Measurements from ENCODE around the gene RFESD.
"Not testable (repeated sequence)": the region's sequence is repeated elsewhere in the genome, so short reads cannot be mapped to it uniquely, and the experiment has no call there.

Gene RFESD

DNA sequence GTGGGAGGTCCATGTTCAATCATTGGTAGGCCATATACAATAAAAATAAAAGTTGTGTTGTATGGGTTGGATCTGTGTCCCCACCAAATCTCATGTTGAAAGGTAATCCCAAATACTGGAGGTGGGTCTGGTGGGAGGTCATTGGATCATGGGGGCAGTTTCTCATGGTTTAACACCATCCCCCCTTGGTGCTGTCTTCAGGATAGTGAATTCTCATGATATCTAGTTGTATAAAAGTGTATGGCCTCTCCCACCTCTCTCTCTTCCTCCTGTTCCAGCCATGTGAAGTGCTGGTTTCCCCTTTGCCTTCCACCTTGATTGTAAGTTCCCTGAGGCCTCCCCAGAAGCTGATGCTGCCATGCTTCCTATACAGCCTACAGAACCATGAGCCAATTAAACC, 21.1 kb downstream of the RFESD start:
- DNase-seq = no peak

DNA sequence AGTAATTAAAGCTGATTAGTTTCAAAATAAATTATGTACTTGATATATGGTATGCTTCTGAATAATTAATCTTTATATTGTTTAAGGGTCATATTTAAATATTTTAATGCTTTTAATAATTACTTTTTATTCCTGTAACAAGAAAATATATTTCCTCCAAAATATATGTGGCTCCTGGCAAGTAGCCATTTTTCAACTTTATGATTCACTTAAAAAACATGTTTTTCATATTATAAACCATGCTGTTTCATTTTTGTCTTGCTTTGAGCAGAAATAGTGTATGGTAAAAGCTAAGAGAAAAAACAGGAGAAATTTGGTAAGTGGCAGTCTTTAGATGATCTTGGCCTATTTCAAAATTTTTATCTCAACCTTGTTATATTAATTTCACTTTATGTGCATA, 21.6 kb downstream of the RFESD start:
- DNase-seq = no peak

DNA sequence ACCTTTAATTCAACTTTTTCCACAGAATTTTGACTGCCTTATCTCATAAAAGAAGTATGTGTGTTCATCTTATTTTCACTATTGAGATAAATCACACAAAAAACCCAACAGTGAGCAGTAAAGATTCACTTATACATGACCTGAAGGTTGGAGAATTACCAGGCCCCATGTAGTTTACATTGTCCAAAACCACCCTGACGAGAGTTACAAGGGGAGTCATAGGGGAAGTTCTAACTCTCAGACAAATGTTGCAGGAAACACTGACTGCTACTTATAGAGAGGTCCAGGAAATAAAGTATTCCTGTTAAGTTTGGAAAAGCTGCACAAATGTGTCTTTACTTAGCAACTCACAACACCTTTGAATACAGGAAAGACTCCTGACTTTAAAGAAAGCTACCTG, 22.2 kb downstream of the RFESD start:
- no peak for DNase-seq

DNA sequence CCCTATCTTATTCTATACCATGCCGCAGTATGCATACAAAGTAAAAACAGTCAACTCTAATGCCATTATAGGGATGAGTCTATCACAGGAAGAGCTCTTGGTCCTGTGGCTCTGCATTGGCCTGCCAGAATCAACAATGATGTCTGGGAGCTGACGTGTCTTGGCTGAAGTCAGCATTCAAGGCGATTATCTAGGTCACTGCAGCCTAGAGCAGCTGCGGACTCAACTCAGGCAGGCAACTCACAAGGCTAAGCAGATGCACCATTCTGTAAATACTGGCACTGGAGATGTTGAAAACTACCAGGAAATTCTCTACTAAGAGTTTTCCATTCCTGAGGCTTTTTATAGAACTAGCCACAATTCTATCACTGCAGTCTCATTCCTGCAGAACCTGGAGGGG, 23.0 kb downstream of the RFESD start:
- DNase-seq = no peak

DNA sequence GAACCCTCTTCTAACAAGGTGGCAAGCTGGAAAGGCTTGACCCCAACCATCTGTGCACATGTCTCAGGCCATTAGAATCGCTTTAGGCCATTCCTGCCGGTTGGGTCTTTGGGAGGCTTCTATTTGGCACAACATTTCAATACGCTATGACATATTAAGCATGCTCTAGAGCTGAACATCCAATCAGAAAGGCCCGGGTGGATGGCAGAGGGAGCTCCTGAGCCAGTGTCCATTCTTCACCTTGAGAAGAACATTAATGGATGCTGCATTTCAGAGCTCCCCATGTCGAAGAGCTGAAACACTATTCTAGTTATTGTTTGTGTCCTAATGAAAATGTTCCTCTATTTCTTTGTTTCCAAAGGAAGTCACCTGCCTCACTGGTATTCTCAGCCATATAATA, 23.4 kb downstream of the RFESD start:
- DNase-seq = no peak

DNA sequence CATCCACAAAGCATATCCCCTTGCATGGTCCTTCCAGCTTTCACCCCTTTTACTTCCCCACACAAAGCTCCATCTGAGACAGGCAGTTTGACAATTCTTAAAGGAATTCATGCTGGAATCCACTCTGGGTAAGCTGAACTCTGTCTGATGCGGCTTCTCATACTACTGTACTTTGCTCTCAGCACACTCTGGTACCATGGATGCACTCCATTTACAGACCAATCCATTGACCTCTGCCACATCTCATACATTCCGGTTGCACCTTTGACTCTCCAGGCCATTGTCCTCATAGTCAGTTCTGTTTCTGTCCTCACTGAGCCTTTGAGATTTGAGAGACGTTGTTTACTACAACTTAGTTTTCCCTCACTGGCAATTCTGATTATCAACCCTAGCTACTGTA, 24.0 kb downstream of the RFESD start:
- no peak for DNase-seq

DNA sequence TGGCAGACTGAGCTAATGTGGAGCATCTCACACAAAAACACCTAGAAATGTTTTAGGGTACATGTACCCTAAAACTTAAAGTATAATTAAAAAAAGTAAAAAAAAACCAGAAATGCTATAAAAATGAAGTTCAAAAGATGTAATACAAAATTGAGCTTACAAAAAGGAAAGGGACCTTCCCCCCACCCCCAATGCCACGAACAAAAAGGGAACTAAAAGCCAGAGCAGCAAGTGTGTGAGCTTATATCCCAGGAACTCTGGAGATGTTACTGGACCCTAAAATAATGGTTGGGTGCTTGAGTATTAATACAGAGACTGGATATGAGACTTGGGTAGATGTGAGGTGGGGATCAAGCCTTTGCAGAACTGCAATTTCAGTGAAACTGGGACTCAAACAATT, 25.2 kb downstream of the RFESD start:
- DNase-seq = no peak

DNA sequence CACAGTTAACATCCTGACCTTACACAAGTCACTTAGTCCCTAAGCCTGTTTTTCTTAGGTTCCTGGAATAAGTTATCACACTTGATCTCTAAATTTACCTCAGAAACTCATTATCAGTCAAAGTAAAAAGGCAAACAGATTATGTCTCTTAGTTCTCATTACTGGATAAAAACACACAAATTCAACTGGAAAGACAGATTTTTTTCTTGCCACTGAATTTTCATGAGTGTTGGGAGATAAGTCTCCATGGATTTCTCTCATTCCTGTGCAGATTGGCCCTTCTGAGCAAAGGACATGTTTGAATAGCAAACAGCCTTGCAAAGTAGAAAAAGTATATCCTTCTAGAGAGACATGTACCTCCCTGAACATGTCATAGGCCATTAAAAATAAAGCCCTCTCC, 26.1 kb downstream of the RFESD start:
- no peak for DNase-seq

DNA sequence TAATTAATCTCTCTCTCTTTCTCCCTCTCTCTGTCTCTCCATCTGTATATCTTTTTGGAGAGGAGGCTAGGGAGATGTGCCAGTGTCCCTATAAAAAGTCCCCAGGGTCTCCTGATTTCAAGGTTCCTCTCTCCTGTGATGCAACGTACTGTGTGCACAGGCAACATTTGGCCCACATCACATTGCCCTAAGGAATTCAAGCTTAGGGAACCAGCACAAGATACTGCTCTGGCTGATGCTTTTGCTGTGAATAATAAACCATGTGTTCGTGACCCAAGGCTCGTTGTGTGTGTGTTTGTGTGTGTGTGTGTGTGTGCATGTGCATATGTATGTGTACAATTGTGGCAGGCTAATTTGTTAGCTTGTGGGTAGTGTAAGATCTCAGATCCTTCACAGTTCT, 26.5 kb downstream of the RFESD start:
- no peak for DNase-seq

DNA sequence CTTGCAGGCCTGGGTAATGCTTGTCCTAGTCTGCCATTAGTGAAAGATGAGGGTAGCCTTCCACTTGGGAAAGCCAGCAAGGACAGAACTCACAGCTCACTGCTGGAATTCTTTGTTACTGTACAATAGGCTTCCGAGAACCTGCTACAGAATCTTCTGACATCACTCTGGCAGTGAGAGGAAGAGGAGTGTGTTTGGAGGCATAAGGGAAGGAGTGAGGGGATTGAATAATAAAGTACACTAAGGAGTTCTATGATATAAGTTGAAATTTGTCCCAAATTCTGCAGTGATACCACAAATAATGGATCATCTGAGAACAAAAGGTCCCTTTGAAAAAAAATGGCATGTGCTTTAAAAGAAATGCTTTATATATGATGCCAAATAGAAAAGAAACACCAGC, 36.3 kb downstream of the RFESD start, which contains the start of gene SPATA9:
SPATA9 (minus strand) TSS at position 101 of the 400 bp plus-strand sequence. CDS start 137 bp downstream, outside the sequence.
- DNase-seq = no peak

DNA sequence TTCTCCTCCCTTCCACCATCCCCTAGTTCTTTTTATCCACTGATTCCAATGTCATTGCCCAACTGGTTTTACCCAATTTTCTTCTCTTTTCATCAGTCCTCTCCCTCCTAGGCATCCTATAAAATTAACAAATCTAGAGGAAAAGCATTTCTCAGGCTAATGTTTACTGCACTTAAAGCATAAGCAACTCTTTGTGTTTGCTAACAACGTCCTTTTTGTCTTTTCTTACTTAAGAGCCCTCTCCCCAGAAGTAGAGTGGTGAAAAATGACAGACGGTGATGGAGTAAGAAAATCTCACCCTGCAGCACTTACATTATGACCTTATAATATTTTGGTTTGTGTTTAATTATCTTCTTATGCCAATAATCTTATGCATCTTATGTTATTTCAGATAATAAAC, 37.8 kb downstream of the RFESD start:
- no peak for DNase-seq

DNA sequence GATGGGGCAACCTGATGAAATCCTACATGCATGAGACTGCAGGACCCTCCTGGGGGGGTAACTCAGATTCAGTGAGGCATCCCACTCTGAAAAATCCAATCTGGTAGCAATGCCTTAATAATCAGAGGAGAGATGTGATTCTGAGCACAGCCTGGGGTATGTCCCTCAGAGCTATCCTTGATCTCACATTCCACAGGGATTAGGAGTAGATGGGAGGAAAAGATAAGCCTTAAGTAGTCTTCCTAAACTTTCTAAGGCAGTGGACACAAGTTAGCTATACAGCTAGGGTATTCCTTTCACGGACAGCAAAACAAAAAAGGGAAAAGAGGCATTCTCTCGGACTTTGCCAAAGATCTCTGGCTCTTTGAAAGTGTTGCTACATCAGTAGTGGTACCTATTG, 40.1 kb downstream of the RFESD start:
- no peak for DNase-seq

DNA sequence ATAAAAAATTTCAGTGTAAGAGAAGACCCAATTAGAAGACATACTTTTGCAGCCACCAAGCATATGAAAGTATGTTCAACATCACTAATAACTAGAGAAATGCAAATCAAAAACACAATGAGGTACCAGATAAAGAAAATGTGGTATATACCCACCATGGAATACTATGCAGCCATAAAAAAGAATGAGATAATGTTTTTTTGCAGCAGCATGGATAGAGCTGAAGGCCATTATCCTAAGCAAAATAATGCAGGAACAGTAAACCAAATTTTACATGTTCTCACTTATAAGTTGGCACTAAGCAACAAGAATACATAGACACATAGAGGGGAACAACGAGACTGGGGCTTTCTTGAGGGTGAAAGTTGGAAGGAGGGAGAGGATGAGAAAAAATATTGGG, 43.1 kb downstream of the RFESD start:
- DNase-seq = no peak

DNA sequence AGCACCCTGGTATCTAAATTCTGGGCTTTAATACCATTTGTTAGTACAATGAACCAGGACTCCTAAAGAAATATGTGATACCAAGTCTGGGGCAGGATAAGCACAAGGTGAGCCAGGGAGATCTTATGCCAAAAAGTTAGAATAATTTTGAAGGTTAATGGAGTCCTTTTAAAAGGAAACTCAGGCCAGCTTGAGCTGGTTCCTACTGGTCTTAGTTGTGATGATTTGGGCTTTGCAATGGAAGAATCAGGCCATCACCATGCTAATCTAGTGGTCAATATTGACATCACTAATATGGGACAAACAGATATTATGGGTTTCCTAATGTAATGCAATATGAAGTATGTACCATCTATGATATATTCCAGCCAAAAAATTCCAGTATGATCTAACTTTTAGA, 43.8 kb downstream of the RFESD start:
- no peak for DNase-seq

DNA sequence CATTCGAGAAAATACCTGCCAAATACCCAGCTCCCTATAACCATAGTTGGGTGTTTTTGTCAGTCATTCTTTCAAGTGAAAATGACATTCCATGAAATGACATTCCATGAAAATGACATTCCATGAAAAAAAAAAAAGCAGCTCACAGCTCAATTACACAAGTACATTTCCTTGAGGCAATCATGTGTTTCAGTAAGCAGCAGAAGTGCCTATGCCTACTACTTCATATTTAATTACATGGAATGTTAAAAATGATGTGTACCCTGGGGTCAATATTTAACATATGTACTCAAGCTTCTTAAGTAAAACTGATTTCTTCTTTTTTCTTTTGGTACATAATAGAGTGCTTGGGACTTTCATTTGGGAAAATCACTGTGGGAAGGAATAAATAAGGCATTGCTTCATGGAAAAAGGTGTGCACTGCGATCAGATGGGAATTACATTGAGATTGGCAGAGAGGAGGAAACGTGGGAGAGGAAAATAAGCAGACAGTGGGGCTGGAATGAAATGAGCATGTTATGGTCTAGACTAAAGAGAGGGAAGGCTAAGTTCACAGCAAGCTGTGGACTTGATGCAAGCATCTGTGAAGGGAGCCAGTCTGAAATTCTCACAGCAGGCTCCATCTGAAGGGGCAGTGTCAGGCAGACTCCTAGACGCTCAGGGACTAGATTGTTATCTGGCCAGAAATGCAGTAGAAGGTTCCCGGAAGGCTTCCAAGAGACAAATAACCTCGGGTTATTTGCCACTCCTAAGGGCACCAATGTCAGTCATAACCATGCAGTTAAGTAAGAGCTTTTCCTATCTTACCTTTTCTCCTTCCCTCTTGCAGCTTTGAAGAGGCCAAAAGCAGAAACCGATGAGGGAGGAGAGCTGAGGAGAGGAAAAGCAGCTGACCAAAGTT, 51.5 kb downstream of the RFESD start:
- no peak for DNase-seq

DNA sequence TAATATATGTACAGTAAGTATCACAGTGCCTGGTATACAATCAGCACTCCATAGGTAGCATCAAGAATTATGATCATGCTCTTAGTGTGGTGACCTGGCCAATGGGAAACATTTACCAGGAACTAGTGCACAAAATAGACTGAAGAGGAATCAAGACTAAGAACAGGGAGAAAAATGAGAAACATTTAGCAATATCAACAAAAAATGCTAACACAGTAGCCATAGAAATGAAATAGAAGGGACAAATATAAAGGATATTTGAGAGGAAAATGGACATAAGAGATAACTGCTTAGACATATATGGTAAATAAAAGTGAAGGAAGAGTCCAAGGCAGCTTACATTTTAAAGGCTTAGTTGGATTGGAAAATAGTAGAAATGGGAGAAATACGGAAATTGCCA, 52.8 kb downstream of the RFESD start:
- DNase-seq = no peak

DNA sequence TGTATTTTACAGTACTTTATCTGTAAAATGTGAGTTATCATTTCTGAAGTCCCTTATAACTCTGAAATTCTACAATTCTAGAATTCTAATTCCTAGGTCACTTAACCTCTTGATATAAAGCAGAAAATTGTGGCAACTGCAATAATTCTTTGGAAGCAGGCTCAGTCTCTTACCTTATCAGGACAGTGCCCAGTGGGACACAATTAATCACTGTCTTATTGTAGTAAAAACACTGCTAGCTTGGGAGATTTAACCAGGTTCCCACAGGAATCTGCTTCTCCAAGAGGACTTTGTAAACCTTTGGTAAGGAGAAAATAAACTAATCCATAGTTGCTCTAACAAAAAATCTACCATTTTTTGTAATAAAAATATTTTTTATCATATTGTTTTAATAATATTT, 54.5 kb downstream of the RFESD start:
- no peak for DNase-seq

DNA sequence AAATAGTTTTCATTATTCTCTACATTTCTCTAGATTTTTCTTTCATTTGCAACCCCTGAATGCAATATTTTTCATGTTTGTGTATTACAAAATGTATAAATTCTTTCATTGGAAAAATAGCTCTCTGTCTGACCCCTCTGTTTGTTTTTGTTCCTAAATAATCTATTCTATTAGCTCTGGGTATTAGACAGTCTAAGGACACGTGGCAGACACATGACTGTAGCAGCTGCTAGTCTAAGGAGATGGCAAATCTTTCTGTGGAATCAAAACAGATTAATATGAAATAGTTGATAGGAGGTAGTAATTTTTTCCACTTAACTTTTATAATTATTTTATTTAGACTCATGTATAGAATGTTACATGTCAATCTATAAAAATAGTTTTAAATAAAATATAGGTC, 57.6 kb downstream of the RFESD start:
- no peak for DNase-seq

DNA sequence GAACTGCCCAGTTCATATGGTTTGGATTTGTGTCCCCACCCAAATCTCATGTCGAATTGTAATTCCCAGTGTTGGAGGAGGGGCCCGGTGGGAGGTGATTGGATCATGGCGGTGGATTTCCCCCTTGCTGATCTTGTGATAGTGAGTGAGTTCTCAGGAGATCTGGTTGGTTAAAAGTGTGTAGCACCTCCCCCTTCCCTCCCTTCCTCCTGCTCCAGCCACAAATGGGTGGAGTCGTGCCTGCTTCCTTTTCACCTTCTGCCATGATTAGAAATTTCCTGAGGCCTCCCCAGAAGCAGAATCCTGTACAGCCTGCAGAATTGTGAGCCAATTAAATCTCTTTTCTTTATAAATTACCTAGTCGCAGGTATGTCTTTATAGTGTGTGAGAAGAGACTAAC, 59.6 kb downstream of the RFESD start:
- not testable (repeated sequence) for DNase-seq

DNA sequence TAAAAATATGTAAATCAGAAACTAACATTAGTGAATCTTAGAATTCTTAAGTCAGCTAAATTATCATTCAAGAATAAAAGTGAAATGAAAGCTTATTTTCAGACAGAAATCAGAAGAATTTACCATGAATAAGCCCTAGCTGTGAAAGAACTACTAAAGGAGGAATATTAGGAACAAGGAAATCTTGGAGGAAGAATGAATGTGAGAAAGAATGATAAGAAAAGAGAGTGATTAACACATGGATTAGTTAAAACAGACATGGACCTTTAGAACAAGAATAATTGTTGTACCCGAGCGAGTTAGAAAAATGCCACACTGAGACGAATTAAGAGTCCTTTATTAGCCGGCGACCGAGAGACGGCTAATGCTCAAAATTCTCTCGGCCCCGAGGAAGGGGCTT, 60.5 kb downstream of the RFESD start:
- no peak for DNase-seq

Data from activated gamma-delta T cell (primary cell).